IMR-90 (cell line): Measurements from ENCODE around the gene TMEM74B. TPM values are rescaled to one million over a fixed set of nuclear protein-coding genes. Genes with fewer than 3 reads are reported as not detected.

Experiments
- ATAC-seq: fragments of 200-7000 bp; cut with Tn5 transposase; 2 replicates; pipeline ENCODE4 v1.9.1; 2020; ENCODE audit warnings: low read depth, mild to moderate bottlenecking, moderate library complexity
- BruUV-seq: library from RNA; stranded (reverse); fragments of 400-500 nt; replicated peaks from 2 replicates; lab custom pipeline; 2021; lab: Mats Ljungman, UMichigan
- CTCF ChIA-PET: fragments of 300-600 bp; formaldehyde crosslinking; extraction: SDS; loops from one replicate; lab custom pipeline; 2021; ENCODE audit warnings: antibody characterized with exemption; lab: Yijun Ruan, JAX
- POLR2A ChIA-PET: fragments of 300-600 bp; sonication (Branson Sonifier 250); formaldehyde crosslinking; loops from one replicate; lab custom pipeline; 2022; ENCODE audit warnings: antibody characterized with exemption; ENCODE audit not compliant: unreplicated experiment; lab: Charles Lee
- DNase-seq: peaks from one replicate; pipeline ENCODE4 v3.0.0; 2013
- H2AFZ ChIP-seq: replicated peaks from 2 replicates; pipeline ENCODE3; 2013; ENCODE audit warnings: low read length, mild to moderate bottlenecking; ENCODE audit not compliant: poor library complexity
- H2AK5ac ChIP-seq: 2 replicates; pipeline ENCODE4 v1.6.1; 2013; ENCODE audit warnings: low read depth, low read length, inconsistent platforms
- H2AK9ac ChIP-seq: replicated peaks from 2 replicates; pipeline ENCODE3; 2013; ENCODE audit warnings: mild to moderate bottlenecking, low read depth, low read length, moderate library complexity; ENCODE audit not compliant: poor library complexity
- H2BK120ac ChIP-seq: 2 replicates; pipeline ENCODE4 v1.6.1; 2013; ENCODE audit warnings: low read depth, low read length, inconsistent platforms
- H2BK15ac ChIP-seq: 3 replicates; pipeline ENCODE4 v1.6.1; 2013; ENCODE audit warnings: low read depth, low read length, inconsistent platforms
- H2BK20ac ChIP-seq: 2 replicates; pipeline ENCODE4 v1.6.1; 2013; ENCODE audit warnings: low read depth, mild to moderate bottlenecking, inconsistent platforms, low read length, moderate library complexity
- H2BK5ac ChIP-seq: 2 replicates; pipeline ENCODE4 v1.6.1; 2013; ENCODE audit warnings: mild to moderate bottlenecking, low read depth, low read length, inconsistent platforms; ENCODE audit not compliant: poor library complexity, severe bottlenecking
- H3K14ac ChIP-seq: replicated peaks from 2 replicates; pipeline ENCODE4 v1.6.1; 2013; ENCODE audit warnings: low read depth, low read length, inconsistent platforms
- H3K18ac ChIP-seq: 2 replicates; pipeline ENCODE4 v1.6.1; 2013; ENCODE audit warnings: low read depth, low read length, control low read depth
- H3K23ac ChIP-seq: 2 replicates; pipeline ENCODE4 v1.6.1; 2013; ENCODE audit warnings: low read depth, low read length, inconsistent platforms
- H3K27ac ChIP-seq: 2 replicates; pipeline ENCODE4 v1.5.1; 2013; ENCODE audit warnings: mild to moderate bottlenecking, control low read depth, low read length; ENCODE audit not compliant: insufficient read depth
- H3K27me3 ChIP-seq: 2 replicates; pipeline ENCODE4 v1.6.1; 2013; ENCODE audit warnings: low read length; ENCODE audit not compliant: control insufficient read depth, insufficient read depth
- H3K36me3 ChIP-seq: 2 replicates; pipeline ENCODE4 v1.6.1; 2013; ENCODE audit warnings: low read length, mixed read lengths; ENCODE audit not compliant: control insufficient read depth, insufficient read depth
- H3K4ac ChIP-seq: 2 replicates; pipeline ENCODE4 v1.6.1; 2013; ENCODE audit warnings: low read depth, low read length, inconsistent platforms
- H3K4me1 ChIP-seq: 2 replicates; pipeline ENCODE4 v1.6.1; 2013; ENCODE audit warnings: low read length, mixed read lengths; ENCODE audit not compliant: control insufficient read depth, insufficient read depth
- H3K4me2 ChIP-seq: 2 replicates; pipeline ENCODE4 v1.6.1; 2013; ENCODE audit warnings: low read depth, mild to moderate bottlenecking, control low read depth, low read length, moderate library complexity
- H3K4me3 ChIP-seq: 2 replicates; pipeline ENCODE4 v1.5.1; 2013; ENCODE audit warnings: low read depth, mild to moderate bottlenecking, control low read depth, low read length, moderate library complexity; ENCODE audit not compliant: insufficient read depth
- H3K56ac ChIP-seq: 2 replicates; pipeline ENCODE4 v1.6.1; 2013; ENCODE audit warnings: low read length, inconsistent platforms; ENCODE audit not compliant: insufficient read depth; ENCODE audit errors: extremely low read depth
- H3K79me1 ChIP-seq, 2 experiments: 2 replicates each; pipeline ENCODE4 v1.6.1; 2013; ENCODE audit warnings: low read length in 2 of 2, inconsistent platforms in 1 of 2, low read depth in 1 of 2
- H3K9ac ChIP-seq: 2 replicates; pipeline ENCODE4 v1.6.1; 2013; ENCODE audit warnings: low read depth, low read length, control low read depth
- H3K9me1 ChIP-seq: 2 replicates; pipeline ENCODE4 v1.6.1; 2013; ENCODE audit warnings: low read length, inconsistent platforms; ENCODE audit not compliant: insufficient read depth
- H3K9me3 ChIP-seq: 2 replicates; pipeline ENCODE4 v1.6.1; 2013; ENCODE audit warnings: low read length; ENCODE audit not compliant: control insufficient read depth, insufficient read depth
- H4K20me1 ChIP-seq: 2 replicates; pipeline ENCODE4 v1.6.1; 2013; ENCODE audit warnings: low read length, inconsistent platforms; ENCODE audit not compliant: insufficient read depth
- H4K5ac ChIP-seq: 2 replicates; pipeline ENCODE4 v1.6.1; 2013; ENCODE audit warnings: mild to moderate bottlenecking, low read depth, low read length, control low read depth
- H4K8ac ChIP-seq, 2 experiments: 2 replicates each; pipeline ENCODE4 v1.6.1; 2013; ENCODE audit warnings: low read depth in 2 of 2, low read length in 2 of 2, control low read depth in 1 of 2, inconsistent platforms in 1 of 2
- H4K91ac ChIP-seq: 2 replicates; pipeline ENCODE4 v1.6.1; 2013; ENCODE audit warnings: low read depth, low read length, inconsistent platforms; ENCODE audit not compliant: insufficient read depth
- POLR2A ChIP-seq: IDR thresholded peaks from 2 replicates; pipeline ENCODE4 v1.6.1; 2012; ENCODE audit warnings: mild to moderate bottlenecking, low read depth, low read length
- WGBS, 2 experiments: methylation state at CpG; one replicate each; pipeline versions ENCODE4 v1.1.5 to v1.1.7; 2013; ENCODE audit warnings: missing lambda C conversion rate in 2 of 2; ENCODE audit not compliant: insufficient read length in 1 of 2; ENCODE audit errors: extremely low coverage in 2 of 2; 5-methylcytosine and 5-hydroxymethylcytosine counted together
- dilution Hi-C: fragments of 300-500 bp; cut with HindIII; formaldehyde crosslinking; loops from one replicate; pipeline ENCODE4 v1.14.3; 2018; ENCODE audit warnings: low sequenced_read_pairs; ENCODE audit not compliant: unreplicated experiment
- in situ Hi-C: fragments of 300-500 bp; cut with MboI; formaldehyde crosslinking; loops from 3 replicates; pipeline ENCODE4 v1.14.3; 2019; ENCODE audit warnings: low sequenced_read_pairs, inconsistent platforms, mixed read lengths
- intact Hi-C: fragments of 100-400 bp; cut with micrococcal nuclease; formaldehyde crosslinking; loops from 2 replicates; pipeline ENCODE4 v1.10.0; 2022
- polyA plus RNA-seq, 3 experiments: library from polyadenylated mRNA; depleted of rRNA; stranded (reverse); fragments of >200 nt; gene quantifications; 2 replicates each; pipeline ENCODE4 v1.2.3, GENCODE V29; 2012; ENCODE audit warnings: low replicate concordance in 1 of 3
- total RNA-seq: library from RNA; depleted of rRNA; stranded (reverse); fragments of >200 nt; gene quantifications from 2 replicates; pipeline ENCODE4 v1.2.3, GENCODE V29; 2012

TMEM74B gene
- total and polyA plus RNA-seq, 2 of the 4 experiments (the other 2 are of a cell fraction): 0.03 TPM; not detected in 1

GRCh38 chr20:1146957-1147356, 37.8 kb downstream of the TMEM74B start:
- CTCF ChIA-PET: no interaction called here
- in situ Hi-C loops (no loop called here), dilution Hi-C loops (no loop called here)

More at GRCh38 chr20:1146957-1147356, 37.8 kb downstream of the TMEM74B start:
- WGBS, 2 experiments: no CpG with 5 or more reads among the region's 5 CpGs
- H3K9me1 ChIP-seq: peaks cover 5% of the 10 kb centered on the region; the same call in 1 of the 2 replicates
- no peak overlapping the region for H3K4me3 ChIP-seq
- H4K91ac ChIP-seq: no peak overlapping the region
- DNase-seq (no peak), ATAC-seq (no peak)
- intact Hi-C loops: no loop called here
- H2BK120ac ChIP-seq: no peak overlapping the region
- no peak overlapping the region for H3K4me2 ChIP-seq
- POLR2A ChIA-PET: no interaction called here
- H3K4ac ChIP-seq: no peak overlapping the region
- no peak overlapping the region for H2BK5ac ChIP-seq
- H2BK20ac ChIP-seq: no peak overlapping the region
- H3K56ac ChIP-seq: no peak overlapping the region
- H4K5ac ChIP-seq: no peak overlapping the region
- peaks cover 27% of the 10 kb centered on the region for H3K36me3 ChIP-seq
- H3K9me3 ChIP-seq: no peaks in the 10 kb centered on the region
- H3K9ac ChIP-seq: no peak overlapping the region
- no peak for TF ChIP-seq POLR2A
- no peak overlapping the region for H2AFZ ChIP-seq
- H4K20me1 ChIP-seq: no peaks in the 10 kb centered on the region; the same call in 1 of the 2 replicates
- H2BK15ac ChIP-seq: no peak overlapping the region
- no peaks in the 10 kb centered on the region for H3K27me3 ChIP-seq
- H3K14ac ChIP-seq: no peak overlapping the region
- no peak overlapping the region for H4K8ac ChIP-seq
- no peak overlapping the region for H2AK9ac ChIP-seq
- peaks cover 5 to 24% of the 10 kb centered on the region in 2 experiments; a peak in 3 of 4 replicates for H3K79me1 ChIP-seq
- H3K4me1 ChIP-seq: no peaks in the 10 kb centered on the region
- H3K27ac ChIP-seq: no peak overlapping the region
- no TSS peak for BruUV-seq
- H3K23ac ChIP-seq: no peak overlapping the region
- H2AK5ac ChIP-seq: no peak overlapping the region
- no peak overlapping the region for H3K18ac ChIP-seq
